ENCODE data around the gene PKN2. TPM values are rescaled to one million over a fixed set of nuclear protein-coding genes. Genes with fewer than 3 reads are reported as not detected.

PKN2 gene
- total and polyA plus RNA-seq, 3 donors from 2014 or later, result 12.0 to 46.5 (median 43.9) TPM

DNA sequence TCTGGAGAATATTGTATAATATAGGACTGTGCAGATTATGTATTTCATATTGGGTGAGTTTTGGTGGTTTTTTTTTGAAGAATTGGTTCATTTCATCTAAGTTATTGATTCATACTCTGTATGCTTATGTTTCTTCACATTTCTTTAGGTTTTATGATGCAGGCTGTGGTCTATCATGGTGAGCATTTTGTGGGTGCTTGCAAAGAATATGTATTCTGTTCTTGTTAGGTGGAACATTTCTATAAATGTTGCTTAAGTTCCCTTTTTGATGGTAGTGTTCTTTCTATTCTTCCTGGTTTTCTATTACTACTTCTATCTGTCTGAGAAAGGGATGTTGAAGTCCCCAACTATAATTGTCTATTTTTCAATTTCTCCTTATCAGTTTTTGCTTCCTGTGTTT lies 42.6 kb downstream of the PKN2 start:
- Histone ChIP-seq H3K4me3 (no peak overlapping the region), H3K27ac (no peak overlapping the region), H3K9me3 (no peaks in the 10 kb centered on the region), H3K36me3 (ENCODE audit: low read depth, missing control alignments) (no peaks in the 10 kb centered on the region), H3K27me3 (no peaks in the 10 kb centered on the region), H3K4me1 (peaks cover 6% of the 10 kb centered on the region)
- DNase-seq, result no peak
- intact Hi-C loops (cut with DNase I; ENCODE audit: low total_unique reads), result no loop called here
- TF ChIP-seq, protein P1, sequence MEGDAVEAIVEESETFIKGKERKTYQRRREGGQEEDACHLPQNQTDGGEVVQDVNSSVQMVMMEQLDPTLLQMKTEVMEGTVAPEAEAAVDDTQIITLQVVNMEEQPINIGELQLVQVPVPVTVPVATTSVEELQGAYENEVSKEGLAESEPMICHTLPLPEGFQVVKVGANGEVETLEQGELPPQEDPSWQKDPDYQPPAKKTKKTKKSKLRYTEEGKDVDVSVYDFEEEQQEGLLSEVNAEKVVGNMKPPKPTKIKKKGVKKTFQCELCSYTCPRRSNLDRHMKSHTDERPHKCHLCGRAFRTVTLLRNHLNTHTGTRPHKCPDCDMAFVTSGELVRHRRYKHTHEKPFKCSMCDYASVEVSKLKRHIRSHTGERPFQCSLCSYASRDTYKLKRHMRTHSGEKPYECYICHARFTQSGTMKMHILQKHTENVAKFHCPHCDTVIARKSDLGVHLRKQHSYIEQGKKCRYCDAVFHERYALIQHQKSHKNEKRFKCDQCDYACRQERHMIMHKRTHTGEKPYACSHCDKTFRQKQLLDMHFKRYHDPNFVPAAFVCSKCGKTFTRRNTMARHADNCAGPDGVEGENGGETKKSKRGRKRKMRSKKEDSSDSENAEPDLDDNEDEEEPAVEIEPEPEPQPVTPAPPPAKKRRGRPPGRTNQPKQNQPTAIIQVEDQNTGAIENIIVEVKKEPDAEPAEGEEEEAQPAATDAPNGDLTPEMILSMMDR (IDR thresholded peaks at IDR 0.05), result no peak
- no peak for TF ChIP-seq POLR2A (IDR thresholded peaks at IDR 0.05)

DNA sequence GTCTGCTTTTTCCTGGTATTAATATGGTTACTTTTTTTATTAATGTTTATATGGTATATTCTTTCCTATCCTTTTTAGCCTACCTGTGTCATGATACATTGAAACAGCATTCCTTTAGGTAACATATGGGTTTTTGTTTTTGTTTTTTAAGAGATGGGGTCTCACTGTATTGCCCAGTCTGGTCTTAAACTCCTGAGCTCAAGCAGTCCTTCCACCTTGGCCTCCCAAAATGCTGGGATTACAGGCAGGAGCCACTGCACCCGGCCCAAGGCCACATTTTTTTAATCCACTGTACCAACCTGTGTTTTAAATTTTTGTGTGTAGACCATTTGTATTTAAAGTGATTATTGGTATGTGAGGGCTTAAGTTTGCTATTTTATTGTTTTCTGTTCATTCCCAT lies 43.1 kb downstream of the PKN2 start:
- H3K27me3 ChIP-seq, result no peaks in the 10 kb centered on the region
- peaks cover 10% of the 10 kb centered on the region for H3K4me1 ChIP-seq
- TF ChIP-seq, protein P1 (IDR thresholded peaks at IDR 0.05), result no peak
- no peak for TF ChIP-seq POLR2A (IDR thresholded peaks at IDR 0.05)
- H3K9me3 ChIP-seq, result no peaks in the 10 kb centered on the region
- H3K36me3 ChIP-seq (ENCODE audit: low read depth, missing control alignments), result no peaks in the 10 kb centered on the region
- WGBS, 2 donors, result 74 to 77% methylated on average over 1 of the region's 1 CpG
- no peak overlapping the region for H3K4me3 ChIP-seq
- no peak overlapping the region for H3K27ac ChIP-seq
- intact Hi-C loops (cut with DNase I; ENCODE audit: low total_unique reads), result no loop called here
- DNase-seq, result no peak

DNA sequence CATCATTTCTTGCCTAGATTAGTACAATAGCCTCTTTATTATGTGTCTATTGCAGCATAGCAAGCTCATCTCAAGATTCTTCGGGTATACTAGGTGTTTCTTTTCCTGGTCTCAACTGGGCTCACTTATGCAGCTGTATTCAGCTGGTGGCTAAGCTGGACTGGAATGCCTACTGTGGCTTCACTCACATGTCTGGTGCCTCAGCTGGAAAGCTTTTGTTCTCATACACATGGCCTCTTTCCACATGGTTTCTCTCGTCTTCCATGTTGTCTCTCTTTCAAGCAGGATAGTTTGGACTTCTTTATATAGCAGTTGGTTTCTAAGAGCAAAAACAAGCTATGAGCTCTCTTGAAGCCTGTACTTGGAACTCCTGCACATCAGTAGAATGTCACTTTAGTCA lies 45.2 kb downstream of the PKN2 start:
- no peak for TF ChIP-seq POLR2A (IDR thresholded peaks at IDR 0.05)
- TF ChIP-seq, protein P1 (IDR thresholded peaks at IDR 0.05), result no peak
- 77 to 89% methylated on average over 2 of the region's 2 CpGs for WGBS, 2 donors
- no peak for DNase-seq
- Histone ChIP-seq H3K36me3 (ENCODE audit: low read depth, missing control alignments) (no peaks in the 10 kb centered on the region), H3K27ac (no peak overlapping the region), H3K4me3 (no peak overlapping the region), H3K27me3 (no peaks in the 10 kb centered on the region), H3K9me3 (no peaks in the 10 kb centered on the region), H3K4me1 (peaks cover 10% of the 10 kb centered on the region)
- intact Hi-C loops (cut with DNase I; ENCODE audit: low total_unique reads), result no loop called here

DNA sequence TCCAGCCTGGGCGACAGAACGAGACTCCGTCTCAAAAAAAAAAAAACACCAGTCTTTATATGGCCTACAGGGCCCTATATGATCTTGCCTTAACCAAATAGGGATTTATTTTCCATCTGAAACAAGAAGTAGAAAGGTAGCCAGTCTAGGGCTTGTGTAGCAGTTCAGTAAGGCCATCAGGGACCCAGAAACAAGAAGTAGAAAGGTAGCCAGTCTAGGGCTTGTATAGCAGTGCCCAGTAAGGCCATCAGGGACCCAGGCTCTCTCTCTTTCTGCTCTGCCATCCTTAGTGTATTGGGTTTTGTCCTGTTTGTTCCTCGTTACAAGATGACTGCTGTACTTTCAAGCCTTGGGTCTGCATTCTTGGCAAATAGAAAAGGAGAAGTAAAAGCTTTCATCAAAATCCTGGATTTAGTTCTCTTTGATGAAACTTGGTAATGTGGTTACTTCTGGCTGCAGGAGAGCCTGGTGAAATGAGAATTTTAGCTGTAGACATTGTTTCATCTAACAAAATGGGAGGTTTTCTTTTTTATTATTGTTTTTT lies 46.1 kb downstream of the PKN2 start:
- Histone ChIP-seq H3K36me3 (ENCODE audit: low read depth, missing control alignments) (no peaks in the 10 kb centered on the region), H3K9me3 (no peaks in the 10 kb centered on the region), H3K4me1 (peaks cover 10% of the 10 kb centered on the region), H3K27me3 (no peaks in the 10 kb centered on the region), H3K27ac (peak overlapping the region; percentile 13 to 17), H3K4me3 (no peak overlapping the region)
- intact Hi-C loops (cut with DNase I; ENCODE audit: low total_unique reads), result no loop called here
- TF ChIP-seq, protein P1 (IDR thresholded peaks at IDR 0.05), result no peak
- TF ChIP-seq POLR2A (IDR thresholded peaks at IDR 0.05), result no peak
- DNase-seq, result no peak
- WGBS, 2 donors, result 79 to 80% methylated on average over 4 of the region's 4 CpGs

DNA sequence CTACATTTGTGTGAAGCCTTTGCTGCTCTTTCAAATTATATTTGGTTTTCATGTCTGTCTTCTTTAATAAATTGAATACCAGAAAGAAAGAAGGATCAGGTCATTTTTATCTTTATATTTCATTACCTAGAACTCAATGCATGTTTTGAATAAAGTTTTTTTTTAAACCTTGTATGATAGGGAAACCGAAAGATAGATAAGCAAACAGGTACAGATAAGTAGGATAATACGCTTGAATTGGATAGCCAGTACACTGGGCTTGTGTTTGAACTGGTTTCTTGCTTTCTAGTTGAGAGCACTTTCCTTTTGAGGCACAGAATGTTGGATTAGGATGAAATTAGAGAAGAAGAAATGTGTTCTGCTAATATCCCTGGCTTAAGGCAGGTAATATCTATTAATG lies 46.9 kb downstream of the PKN2 start:
- no peaks in the 10 kb centered on the region for H3K9me3 ChIP-seq
- 60 to 82% methylated on average over 2 of the region's 2 CpGs for WGBS, 2 donors

More for the DNA sequence above, 46.9 kb downstream of the PKN2 start:
- H3K36me3 ChIP-seq (ENCODE audit: low read depth, missing control alignments), result no peaks in the 10 kb centered on the region
- no peak for TF ChIP-seq POLR2A (IDR thresholded peaks at IDR 0.05)
- TF ChIP-seq, protein P1 (IDR thresholded peaks at IDR 0.05), result no peak
- H3K4me1 ChIP-seq, result peaks cover 10% of the 10 kb centered on the region
- intact Hi-C loops (cut with DNase I; ENCODE audit: low total_unique reads), result no loop called here
- H3K27me3 ChIP-seq, result no peaks in the 10 kb centered on the region
- no peak for DNase-seq
- peak overlapping the region; percentile 42 to 67 for H3K27ac ChIP-seq
- H3K4me3 ChIP-seq, result no peak overlapping the region

All from testis (tissue), 3 donors.